ENCODE results near the gene ALDH1A2.
"Not testable (repeated sequence)": the region's sequence is repeated elsewhere in the genome, so short reads cannot be mapped to it uniquely, and the experiment has no call there.

ALDH1A2 gene

DNA sequence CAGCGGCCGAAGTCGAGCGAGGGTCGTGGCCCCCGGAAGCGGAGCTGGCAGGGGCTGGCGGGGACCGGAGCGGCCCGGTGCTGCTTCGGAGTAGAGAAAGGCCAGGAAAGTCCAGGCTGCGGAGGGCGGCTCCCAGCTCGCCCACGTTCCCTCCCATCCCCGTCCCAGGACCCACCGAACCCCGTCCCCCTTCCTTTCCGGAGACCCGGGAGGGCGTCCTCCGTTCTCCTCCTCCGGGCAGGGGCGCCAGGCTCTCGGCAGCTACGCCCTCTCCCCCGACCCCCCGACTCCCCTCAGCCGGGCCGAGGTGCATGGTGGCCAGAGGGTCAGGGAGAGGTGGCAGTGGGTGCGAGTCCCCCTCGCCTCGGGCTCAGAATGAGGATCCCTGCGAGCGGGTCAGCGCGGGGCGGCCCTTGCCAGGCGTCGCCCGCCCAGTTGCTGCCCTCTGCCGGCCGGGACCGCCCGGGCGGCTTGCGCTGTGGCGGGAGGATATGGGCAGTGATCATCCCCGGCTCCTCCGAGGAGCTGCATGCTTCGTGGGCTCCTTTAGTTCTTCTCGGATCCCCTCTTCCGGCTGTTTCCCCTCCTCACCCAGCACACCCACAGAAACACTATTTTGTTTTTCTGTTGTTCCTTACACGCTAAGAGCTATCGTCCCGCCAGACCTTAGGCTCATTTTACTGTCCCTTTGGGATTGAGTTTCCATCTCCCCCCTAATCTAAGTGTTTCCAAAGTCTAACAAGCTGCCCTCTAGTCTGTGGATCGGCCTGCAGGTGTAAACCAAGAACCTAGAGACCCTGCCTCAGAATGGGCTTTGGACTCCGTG is 744 bp upstream of the ALDH1A2 start:
- DNase-seq = no peak

DNA sequence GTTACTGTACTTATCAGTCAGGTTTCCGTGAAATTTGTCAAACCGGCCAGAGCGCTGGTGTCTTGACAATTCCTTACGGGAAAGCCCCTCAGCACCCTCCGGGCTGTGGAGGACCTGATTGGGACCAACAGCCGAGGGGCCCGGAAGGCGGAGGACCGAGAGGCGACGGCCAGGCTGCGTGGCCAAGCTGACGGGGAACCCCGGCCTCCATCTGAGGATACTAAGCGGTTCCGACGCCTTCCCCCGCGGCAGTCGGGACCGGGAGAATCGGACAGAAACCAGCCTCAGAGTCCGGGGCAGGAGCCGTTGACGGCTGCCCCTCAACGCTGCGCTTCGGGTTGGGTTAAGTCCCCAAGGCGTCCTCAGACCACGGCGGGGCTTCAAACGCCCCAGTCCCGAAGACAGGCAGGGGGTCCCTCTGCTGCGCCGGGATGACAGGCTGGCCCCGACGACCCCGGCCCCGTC is 499 bp downstream of the ALDH1A2 start:
- no peak for DNase-seq

GRCh38 chr15:58064082-58064979 is 1.2 kb downstream of the ALDH1A2 start:
- no peak for DNase-seq

DNA sequence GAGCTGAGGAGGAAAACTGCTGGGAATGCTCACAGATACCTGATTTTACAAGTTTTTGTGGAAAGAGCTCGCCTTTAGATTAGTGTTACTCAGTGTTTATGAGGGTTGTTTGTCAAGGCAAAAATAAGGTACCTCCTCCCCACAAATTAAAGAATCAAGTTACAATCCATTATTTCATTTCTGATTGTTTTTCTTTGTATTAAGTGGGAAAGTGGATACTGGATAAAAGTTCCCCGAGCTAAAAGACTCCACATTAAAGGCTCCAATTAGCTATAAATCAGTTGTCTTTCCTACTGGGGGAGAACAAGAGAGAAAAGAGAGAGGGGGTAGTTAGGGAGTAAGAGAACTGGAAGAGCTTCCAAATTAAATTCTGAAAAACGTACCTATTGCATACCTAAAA is 1.9 kb downstream of the ALDH1A2 start:
- DNase-seq = no peak

DNA sequence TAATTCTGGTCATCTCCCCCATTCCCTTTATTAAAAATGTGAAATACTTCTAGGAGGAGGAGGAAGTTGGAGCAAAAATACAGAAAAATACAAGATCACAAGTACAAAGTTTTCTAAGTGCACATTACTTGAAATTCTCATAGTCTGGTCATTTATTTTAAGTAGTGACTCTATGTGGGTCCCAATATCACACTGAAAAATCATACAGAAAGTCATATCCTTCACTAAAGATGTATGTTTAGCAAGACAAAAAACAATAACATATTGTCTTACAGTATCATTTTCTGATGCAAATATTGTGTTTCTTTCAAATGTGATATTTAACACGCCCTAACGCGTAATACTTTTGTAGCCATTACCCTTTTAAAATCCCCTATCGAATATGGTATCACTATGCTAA is 2.5 kb downstream of the ALDH1A2 start:
- DNase-seq = no peak

DNA sequence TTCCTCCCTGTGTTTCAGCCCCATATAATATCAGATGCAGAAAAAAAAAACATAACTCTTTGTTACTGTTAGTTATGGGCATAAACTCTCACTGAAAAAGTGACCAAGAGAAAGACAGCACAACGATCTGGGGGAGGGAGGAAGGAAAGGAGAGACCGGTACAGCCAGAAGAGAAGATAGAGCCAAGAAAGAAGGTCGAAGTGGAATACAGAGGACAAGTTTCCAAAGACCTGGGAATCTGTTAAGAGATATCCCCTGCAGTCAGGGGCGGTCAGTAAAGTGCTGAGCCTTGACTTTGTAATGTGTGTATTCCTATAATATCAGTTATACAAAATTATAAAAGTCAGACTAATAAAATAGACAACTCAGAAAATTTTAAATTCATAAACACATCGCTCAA is 3.3 kb downstream of the ALDH1A2 start:
- no peak for DNase-seq

DNA sequence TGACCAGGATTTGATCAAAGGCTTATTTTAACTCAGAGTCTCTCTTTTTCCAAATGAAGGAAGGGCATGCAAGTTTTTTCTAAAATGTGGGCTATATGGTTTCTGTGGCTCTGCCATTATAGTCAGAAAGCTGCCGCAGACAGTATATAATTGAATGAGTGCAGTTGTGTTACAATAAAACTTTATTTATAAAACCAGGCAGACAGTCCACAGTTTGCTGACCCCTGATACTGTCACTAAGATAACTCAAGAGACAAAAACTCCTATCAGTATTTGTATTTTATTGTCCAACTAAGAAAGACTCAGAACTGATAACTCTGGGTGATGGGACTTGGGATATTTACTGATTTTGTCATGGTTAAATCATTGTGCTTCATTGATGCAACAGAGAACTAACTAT is 4.9 kb downstream of the ALDH1A2 start:
- no peak for DNase-seq

- no peak for DNase-seq
These were observed 6.8 kb downstream of the ALDH1A2 start for GRCh38 chr15:58058729-58059128.

DNA sequence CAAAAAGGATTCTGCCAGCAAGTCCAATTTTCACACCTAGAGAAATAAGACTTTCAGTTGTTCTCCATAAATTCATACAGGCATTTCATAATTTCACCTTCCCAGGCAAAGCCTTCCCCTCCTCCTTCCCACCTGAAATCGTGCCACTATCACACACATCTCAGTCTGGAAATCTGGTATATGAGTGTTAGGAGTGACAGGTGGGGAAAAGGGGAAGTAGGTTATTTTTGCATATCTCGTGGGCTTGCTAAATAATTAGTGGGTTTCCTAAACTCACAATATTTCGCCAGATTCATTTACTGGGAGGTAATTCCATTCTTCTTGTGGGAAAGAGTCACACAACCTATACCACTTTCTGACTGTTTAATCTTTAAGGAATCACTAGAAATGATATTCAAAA is 7.4 kb downstream of the ALDH1A2 start:
- no peak for DNase-seq

GRCh38 chr15:58057559-58057958 is 8.0 kb downstream of the ALDH1A2 start:
- no peak for DNase-seq

DNA sequence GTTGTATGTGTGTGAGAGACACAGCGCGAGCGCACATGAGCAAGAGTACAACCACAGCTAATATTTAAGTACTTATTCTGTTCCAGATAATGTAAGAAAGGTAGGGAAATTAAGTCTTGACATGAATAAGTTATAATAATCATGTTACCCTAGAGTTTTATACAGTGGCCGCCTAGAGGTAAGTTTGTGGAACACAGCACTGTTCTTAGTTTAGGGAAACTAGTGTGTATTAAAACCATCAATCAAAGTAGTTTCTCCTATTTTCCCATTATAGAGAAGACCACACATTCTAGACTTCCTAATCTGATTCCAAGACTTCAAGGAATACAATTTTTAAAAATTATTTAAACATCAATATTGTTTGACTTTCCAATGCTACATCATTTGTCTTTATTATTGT is 9.5 kb downstream of the ALDH1A2 start:
- no peak for DNase-seq

GRCh38 chr15:58053315-58054153 is 12.0 kb downstream of the ALDH1A2 start:
- DNase-seq = no peak

- DNase-seq = no peak
These were observed 13.2 kb downstream of the ALDH1A2 start for GRCh38 chr15:58052334-58052733.

- DNase-seq = no peak
These were observed 15.8 kb downstream of the ALDH1A2 start for GRCh38 chr15:58049520-58050227.

GRCh38 chr15:58048261-58048660 is 17.2 kb downstream of the ALDH1A2 start:
- DNase-seq = no peak

- no peak for DNase-seq
These were observed 18.4 kb downstream of the ALDH1A2 start for GRCh38 chr15:58047149-58047548.

- no peak for DNase-seq
These were observed 19.0 kb downstream of the ALDH1A2 start for GRCh38 chr15:58046467-58046866.

- not testable (repeated sequence) for DNase-seq
These were observed 20.1 kb downstream of the ALDH1A2 start for GRCh38 chr15:58045376-58045775.

DNA sequence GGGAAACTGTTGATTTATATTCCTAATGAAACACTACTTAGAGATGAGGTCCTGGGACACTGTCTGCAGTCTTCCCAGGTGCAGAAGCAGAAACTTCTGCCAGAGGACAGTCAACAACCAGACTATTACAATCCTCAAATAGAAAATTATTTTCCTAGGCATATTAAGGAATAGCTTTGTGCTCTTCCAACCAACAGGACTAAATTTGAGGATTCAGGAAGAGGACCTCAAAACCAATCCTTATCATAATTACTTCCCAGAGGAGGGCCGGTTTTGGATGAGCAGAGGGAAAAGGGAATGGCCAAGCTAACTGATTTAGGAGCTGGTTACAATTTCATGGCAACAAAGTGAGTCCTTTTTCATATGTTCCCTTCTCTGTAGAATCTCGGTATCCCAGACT is 21.0 kb downstream of the ALDH1A2 start:
- no peak for DNase-seq

DNA sequence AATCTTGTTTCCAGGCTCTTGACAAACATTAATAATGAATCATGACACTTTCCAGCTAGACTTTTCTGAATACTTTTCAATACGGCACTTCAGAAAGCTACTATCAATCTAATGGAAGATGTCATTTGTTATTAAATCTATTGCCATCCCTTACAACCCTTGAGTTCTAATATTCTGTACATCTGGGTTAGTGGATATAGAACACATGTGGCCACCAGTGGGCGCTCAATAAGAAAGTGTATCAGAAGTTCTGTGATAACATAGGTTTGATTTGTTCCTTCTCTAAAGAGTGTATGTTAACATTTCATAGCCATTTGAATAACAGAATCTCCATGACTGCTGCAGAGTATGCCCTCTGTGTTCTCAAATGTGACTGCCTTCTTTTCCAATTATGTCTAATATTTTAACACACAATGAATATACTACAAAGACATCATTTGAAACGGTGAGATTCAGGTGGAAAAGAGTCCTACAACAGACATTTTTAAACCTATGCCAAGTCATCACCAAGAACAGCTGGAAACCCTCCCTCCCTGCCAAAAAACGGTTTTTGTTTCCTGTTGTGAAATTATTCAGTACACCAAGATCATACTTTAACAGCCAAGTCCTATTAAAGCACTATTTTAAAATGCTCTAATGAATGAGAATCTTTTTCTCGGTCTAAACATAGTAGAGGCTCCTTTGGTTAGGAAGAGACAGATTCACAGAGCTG is 22.2 kb downstream of the ALDH1A2 start:
- no peak for DNase-seq

- no peak for DNase-seq
These were observed 23.5 kb downstream of the ALDH1A2 start for GRCh38 chr15:58042006-58042405.

GRCh38 chr15:58040150-58040549 is 25.4 kb downstream of the ALDH1A2 start:
- no peak for DNase-seq

Measured in SIG-M5 (cell line).